Measurements from ENCODE around the gene SLC10A7.

DNA sequence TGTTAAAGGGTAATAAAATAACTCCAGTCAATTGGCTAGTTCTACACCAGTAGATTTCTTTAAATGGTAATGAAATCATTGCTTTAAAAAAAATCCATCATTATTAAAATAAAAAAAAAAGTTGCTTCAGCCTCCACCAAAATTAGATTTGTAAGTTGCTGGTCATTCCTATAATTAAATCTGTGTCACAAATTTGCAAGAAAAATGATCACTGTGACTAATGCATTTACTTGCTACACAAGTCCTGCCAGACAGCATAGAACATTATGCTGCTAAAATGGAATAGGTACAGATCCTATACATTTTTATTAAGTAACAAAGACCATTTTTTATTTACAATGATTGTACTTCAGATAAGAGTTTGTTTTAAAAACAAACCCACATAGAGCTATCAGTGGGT is 85.8 kb downstream of the SLC10A7 start:
- TF ChIP-seq POLR2AphosphoS5 (IDR thresholded peaks at IDR 0.05; ENCODE audit: low read depth, low read length): no peak
- TF ChIP-seq POLR2A (IDR thresholded peaks at IDR 0.05; ENCODE audit: low read depth, low read length): no peak

Measured in GM12892 (cell line).